OCI-LY1 (cell line): Measurements from ENCODE around the gene SSBP3.
"Not testable (repeated sequence)": the region's sequence is repeated elsewhere in the genome, so short reads cannot be mapped to it uniquely, and the experiment has no call there.

Source experiments
- H2AFZ ChIP-seq: fragments of 200-600 bp; sonication (generic), shearing (Covaris generic); 2 replicates; pipeline ENCODE4 v1.6.0; 2014; ENCODE audit warnings: antibody characterized with exemption, mild to moderate bottlenecking, low read length
- H3F3A ChIP-seq: fragments of 200-600 bp; sonication (generic), shearing (Covaris generic); 2 replicates; pipeline ENCODE4 v1.6.0; 2014; ENCODE audit warnings: mild to moderate bottlenecking, antibody characterized with exemption, low read length, moderate library complexity; ENCODE audit not compliant: insufficient read depth
- H3K27ac ChIP-seq: fragments of 200-600 bp; sonication (generic); 2 replicates; pipeline ENCODE4 v1.5.1; 2014; ENCODE audit warnings: low read length, mixed run types, mild to moderate bottlenecking, low read depth; ENCODE audit not compliant: poor library complexity, severe bottlenecking
- H3K27me3 ChIP-seq: fragments of 200-600 bp; sonication (generic); 2 replicates; pipeline ENCODE4 v1.6.0; 2014; ENCODE audit warnings: antibody characterized with exemption, mild to moderate bottlenecking, low read length, moderate library complexity; ENCODE audit not compliant: insufficient read depth
- H3K36me3 ChIP-seq: fragments of 200-600 bp; sonication (generic); 2 replicates; pipeline ENCODE4 v1.6.1; 2014; ENCODE audit warnings: mild to moderate bottlenecking, antibody characterized with exemption, low read length, moderate library complexity, mixed read lengths; ENCODE audit not compliant: insufficient read depth
- H3K4me1 ChIP-seq: fragments of 200-600 bp; sonication (generic); 2 replicates; pipeline ENCODE4 v1.5.1; 2014; ENCODE audit warnings: mild to moderate bottlenecking, low read length, moderate library complexity; ENCODE audit not compliant: insufficient read depth, severe bottlenecking
- H3K4me2 ChIP-seq: fragments of 200-600 bp; sonication (generic), shearing (Covaris generic); 2 replicates; pipeline ENCODE4 v1.6.1; 2014; ENCODE audit warnings: low read length
- H3K4me3 ChIP-seq: fragments of 200-600 bp; sonication (generic); 2 replicates; pipeline ENCODE4 v1.5.1; 2014; ENCODE audit warnings: low read length, low read depth, mild to moderate bottlenecking, mixed read lengths; ENCODE audit not compliant: poor library complexity, severe bottlenecking
- H3K79me2 ChIP-seq: fragments of 200-600 bp; shearing (Covaris generic); 2 replicates; pipeline ENCODE4 v1.6.1; 2016; ENCODE audit warnings: mixed run types, low read length, mixed read lengths; ENCODE audit not compliant: insufficient read depth
- H3K9ac ChIP-seq: fragments of 200-600 bp; sonication (generic), shearing (Covaris generic); 2 replicates; pipeline ENCODE4 v1.6.1; 2014; ENCODE audit warnings: mild to moderate bottlenecking, low read length, mixed read lengths
- H3K9me2 ChIP-seq: fragments of 200-600 bp; sonication (generic), shearing (Covaris generic); 2 replicates; pipeline ENCODE4 v1.6.1; 2014; ENCODE audit warnings: low read depth, mild to moderate bottlenecking, low read length, mixed read lengths
- H3K9me3 ChIP-seq: fragments of 200-600 bp; shearing (Covaris generic); 2 replicates; pipeline ENCODE4 v1.6.1; 2014; ENCODE audit warnings: low read length, mixed read lengths
- H4K20me1 ChIP-seq: fragments of 200-600 bp; sonication (generic), shearing (Covaris generic); 2 replicates; pipeline ENCODE4 v1.6.0; 2016; ENCODE audit warnings: mild to moderate bottlenecking, low read length; ENCODE audit not compliant: insufficient read depth
- CTCF ChIP-seq: fragments of 200-600 bp; sonication (generic), shearing (Covaris generic); IDR thresholded peaks from 2 replicates; pipeline ENCODE4 v1.5.1; 2017; ENCODE audit warnings: mild to moderate bottlenecking, antibody characterized with exemption, low read length, moderate library complexity, mixed read lengths
- EZH2 ChIP-seq: fragments of 200-600 bp; sonication (generic), shearing (Covaris generic); IDR thresholded peaks from 2 replicates; pipeline ENCODE4 v1.8.0; 2017; ENCODE audit warnings: borderline replicate concordance, mixed run types, mild to moderate bottlenecking, antibody characterized with exemption, low read length, moderate library complexity, mixed read lengths

SSBP3 gene

GRCh38 chr1:54218883-54219687 lies 187.1 kb downstream of the SSBP3 start:
- no peaks in the 10 kb centered on the region for H3K9me3 ChIP-seq
- TF ChIP-seq CTCF (no peak), EZH2 (no peak)
- no peaks in the 10 kb centered on the region for H3K79me2 ChIP-seq
- H4K20me1 ChIP-seq, result no peaks in the 10 kb centered on the region
- peaks cover 63% of the 10 kb centered on the region for H3K36me3 ChIP-seq
- no peaks in the 10 kb centered on the region for H3K27me3 ChIP-seq
- H3F3A ChIP-seq, result no peaks in the 10 kb centered on the region
- H2AFZ ChIP-seq, result no peak overlapping the region
- H3K27ac ChIP-seq, result no peak overlapping the region
- H3K9me2 ChIP-seq, result no peaks in the 10 kb centered on the region
- H3K4me1 ChIP-seq, result no peaks in the 10 kb centered on the region
- no peak overlapping the region for H3K9ac ChIP-seq
- no peak overlapping the region for H3K4me2 ChIP-seq
- H3K4me3 ChIP-seq, result no peak overlapping the region

GRCh38 chr1:54215523-54215922 lies 190.7 kb downstream of the SSBP3 start:
- Histone ChIP-seq H3F3A (no peaks in the 10 kb centered on the region), H2AFZ (no peak overlapping the region), H3K4me3 (no peak overlapping the region), H3K27ac (no peak overlapping the region), H3K36me3 (peaks cover 89% of the 10 kb centered on the region), H3K79me2 (no peaks in the 10 kb centered on the region), H3K4me2 (no peak overlapping the region), H4K20me1 (no peaks in the 10 kb centered on the region), H3K9ac (no peak overlapping the region), H3K4me1 (no peaks in the 10 kb centered on the region), H3K27me3 (no peaks in the 10 kb centered on the region), H3K9me3 (no peaks in the 10 kb centered on the region), H3K9me2 (no peaks in the 10 kb centered on the region)
- TF ChIP-seq EZH2 (no peak), CTCF (no peak)

GRCh38 chr1:54212872-54213271 lies 193.3 kb downstream of the SSBP3 start:
- Histone ChIP-seq H3K9ac (no peak overlapping the region), H4K20me1 (no peaks in the 10 kb centered on the region), H3K4me1 (no peaks in the 10 kb centered on the region), H3K27me3 (no peaks in the 10 kb centered on the region), H3K79me2 (no peaks in the 10 kb centered on the region), H2AFZ (no peak overlapping the region), H3K4me3 (no peak overlapping the region), H3K4me2 (no peak overlapping the region), H3K36me3 (peaks cover 93% of the 10 kb centered on the region), H3K9me3 (no peaks in the 10 kb centered on the region), H3K9me2 (no peaks in the 10 kb centered on the region), H3F3A (no peaks in the 10 kb centered on the region), H3K27ac (no peak overlapping the region)
- TF ChIP-seq EZH2 (no peak), CTCF (no peak)

- H2AFZ ChIP-seq, H3K4me3 ChIP-seq, H3K9ac ChIP-seq, H4K20me1 ChIP-seq, H3K27ac ChIP-seq, H3K27me3 ChIP-seq, H3K79me2 ChIP-seq, H3K9me2 ChIP-seq, H3K9me3 ChIP-seq, H3K4me1 ChIP-seq, H3K4me2 ChIP-seq, H3F3A ChIP-seq: not testable (repeated sequence)
- peaks cover 78% of the 10 kb centered on the region for H3K36me3 ChIP-seq
These were observed 198.3 kb downstream of the SSBP3 start for GRCh38 chr1:54207896-54208295.
